Measurements from ENCODE around the gene RPS5. TPM values are rescaled to one million over a fixed set of nuclear protein-coding genes. Genes with fewer than 3 reads are reported as not detected.
A peak's percentile ranks its signal among the peaks of the same experiment; 100 is the strongest.

RPS5 gene
- total and polyA plus RNA-seq, 9 of the 15 experiments (the other 6 are each of a cell fraction or from before 2014, with no cell fraction given), result 1,228 to 3,570 (median 2,484) TPM

DNA sequence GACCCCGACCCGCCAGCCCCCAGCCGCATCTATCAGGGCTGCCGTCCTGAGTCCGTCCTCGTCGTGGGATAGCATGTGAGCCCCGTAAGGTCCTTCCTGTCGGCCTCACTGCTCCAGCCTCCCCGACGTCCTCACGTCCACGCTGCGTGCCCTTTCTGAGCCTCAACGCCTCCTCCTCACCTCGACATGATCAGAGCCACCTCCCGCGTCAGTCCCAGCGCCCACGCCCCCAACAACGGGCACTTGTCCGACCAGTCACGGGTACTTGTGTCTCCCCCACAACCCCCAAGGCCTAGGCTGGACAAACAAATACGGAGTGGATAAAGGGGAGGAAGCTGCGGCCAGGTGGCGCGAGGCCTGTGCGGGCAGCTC lies 25.2 kb upstream of the RPS5 start:
- peak; percentile 64 to 69 (median 66) for DNase-seq (ENCODE audit: extremely low read depth in 1 of 4, low spot score in 3 of 4)
- TF ChIP-seq, protein P1, sequence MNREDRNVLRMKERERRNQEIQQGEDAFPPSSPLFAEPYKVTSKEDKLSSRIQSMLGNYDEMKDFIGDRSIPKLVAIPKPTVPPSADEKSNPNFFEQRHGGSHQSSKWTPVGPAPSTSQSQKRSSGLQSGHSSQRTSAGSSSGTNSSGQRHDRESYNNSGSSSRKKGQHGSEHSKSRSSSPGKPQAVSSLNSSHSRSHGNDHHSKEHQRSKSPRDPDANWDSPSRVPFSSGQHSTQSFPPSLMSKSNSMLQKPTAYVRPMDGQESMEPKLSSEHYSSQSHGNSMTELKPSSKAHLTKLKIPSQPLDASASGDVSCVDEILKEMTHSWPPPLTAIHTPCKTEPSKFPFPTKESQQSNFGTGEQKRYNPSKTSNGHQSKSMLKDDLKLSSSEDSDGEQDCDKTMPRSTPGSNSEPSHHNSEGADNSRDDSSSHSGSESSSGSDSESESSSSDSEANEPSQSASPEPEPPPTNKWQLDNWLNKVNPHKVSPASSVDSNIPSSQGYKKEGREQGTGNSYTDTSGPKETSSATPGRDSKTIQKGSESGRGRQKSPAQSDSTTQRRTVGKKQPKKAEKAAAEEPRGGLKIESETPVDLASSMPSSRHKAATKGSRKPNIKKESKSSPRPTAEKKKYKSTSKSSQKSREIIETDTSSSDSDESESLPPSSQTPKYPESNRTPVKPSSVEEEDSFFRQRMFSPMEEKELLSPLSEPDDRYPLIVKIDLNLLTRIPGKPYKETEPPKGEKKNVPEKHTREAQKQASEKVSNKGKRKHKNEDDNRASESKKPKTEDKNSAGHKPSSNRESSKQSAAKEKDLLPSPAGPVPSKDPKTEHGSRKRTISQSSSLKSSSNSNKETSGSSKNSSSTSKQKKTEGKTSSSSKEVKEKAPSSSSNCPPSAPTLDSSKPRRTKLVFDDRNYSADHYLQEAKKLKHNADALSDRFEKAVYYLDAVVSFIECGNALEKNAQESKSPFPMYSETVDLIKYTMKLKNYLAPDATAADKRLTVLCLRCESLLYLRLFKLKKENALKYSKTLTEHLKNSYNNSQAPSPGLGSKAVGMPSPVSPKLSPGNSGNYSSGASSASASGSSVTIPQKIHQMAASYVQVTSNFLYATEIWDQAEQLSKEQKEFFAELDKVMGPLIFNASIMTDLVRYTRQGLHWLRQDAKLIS (CRISPR knock-in tag; IDR thresholded peaks at IDR 0.05), result peak; percentile 92; the same call in 1 of the 2 replicates
- TF ChIP-seq RBBP5 (IDR thresholded peaks at IDR 0.05; ENCODE audit: borderline replicate concordance, insufficient read depth, low read length, poor library complexity, severe bottlenecking), result no peak
- TF ChIP-seq, protein P2, sequence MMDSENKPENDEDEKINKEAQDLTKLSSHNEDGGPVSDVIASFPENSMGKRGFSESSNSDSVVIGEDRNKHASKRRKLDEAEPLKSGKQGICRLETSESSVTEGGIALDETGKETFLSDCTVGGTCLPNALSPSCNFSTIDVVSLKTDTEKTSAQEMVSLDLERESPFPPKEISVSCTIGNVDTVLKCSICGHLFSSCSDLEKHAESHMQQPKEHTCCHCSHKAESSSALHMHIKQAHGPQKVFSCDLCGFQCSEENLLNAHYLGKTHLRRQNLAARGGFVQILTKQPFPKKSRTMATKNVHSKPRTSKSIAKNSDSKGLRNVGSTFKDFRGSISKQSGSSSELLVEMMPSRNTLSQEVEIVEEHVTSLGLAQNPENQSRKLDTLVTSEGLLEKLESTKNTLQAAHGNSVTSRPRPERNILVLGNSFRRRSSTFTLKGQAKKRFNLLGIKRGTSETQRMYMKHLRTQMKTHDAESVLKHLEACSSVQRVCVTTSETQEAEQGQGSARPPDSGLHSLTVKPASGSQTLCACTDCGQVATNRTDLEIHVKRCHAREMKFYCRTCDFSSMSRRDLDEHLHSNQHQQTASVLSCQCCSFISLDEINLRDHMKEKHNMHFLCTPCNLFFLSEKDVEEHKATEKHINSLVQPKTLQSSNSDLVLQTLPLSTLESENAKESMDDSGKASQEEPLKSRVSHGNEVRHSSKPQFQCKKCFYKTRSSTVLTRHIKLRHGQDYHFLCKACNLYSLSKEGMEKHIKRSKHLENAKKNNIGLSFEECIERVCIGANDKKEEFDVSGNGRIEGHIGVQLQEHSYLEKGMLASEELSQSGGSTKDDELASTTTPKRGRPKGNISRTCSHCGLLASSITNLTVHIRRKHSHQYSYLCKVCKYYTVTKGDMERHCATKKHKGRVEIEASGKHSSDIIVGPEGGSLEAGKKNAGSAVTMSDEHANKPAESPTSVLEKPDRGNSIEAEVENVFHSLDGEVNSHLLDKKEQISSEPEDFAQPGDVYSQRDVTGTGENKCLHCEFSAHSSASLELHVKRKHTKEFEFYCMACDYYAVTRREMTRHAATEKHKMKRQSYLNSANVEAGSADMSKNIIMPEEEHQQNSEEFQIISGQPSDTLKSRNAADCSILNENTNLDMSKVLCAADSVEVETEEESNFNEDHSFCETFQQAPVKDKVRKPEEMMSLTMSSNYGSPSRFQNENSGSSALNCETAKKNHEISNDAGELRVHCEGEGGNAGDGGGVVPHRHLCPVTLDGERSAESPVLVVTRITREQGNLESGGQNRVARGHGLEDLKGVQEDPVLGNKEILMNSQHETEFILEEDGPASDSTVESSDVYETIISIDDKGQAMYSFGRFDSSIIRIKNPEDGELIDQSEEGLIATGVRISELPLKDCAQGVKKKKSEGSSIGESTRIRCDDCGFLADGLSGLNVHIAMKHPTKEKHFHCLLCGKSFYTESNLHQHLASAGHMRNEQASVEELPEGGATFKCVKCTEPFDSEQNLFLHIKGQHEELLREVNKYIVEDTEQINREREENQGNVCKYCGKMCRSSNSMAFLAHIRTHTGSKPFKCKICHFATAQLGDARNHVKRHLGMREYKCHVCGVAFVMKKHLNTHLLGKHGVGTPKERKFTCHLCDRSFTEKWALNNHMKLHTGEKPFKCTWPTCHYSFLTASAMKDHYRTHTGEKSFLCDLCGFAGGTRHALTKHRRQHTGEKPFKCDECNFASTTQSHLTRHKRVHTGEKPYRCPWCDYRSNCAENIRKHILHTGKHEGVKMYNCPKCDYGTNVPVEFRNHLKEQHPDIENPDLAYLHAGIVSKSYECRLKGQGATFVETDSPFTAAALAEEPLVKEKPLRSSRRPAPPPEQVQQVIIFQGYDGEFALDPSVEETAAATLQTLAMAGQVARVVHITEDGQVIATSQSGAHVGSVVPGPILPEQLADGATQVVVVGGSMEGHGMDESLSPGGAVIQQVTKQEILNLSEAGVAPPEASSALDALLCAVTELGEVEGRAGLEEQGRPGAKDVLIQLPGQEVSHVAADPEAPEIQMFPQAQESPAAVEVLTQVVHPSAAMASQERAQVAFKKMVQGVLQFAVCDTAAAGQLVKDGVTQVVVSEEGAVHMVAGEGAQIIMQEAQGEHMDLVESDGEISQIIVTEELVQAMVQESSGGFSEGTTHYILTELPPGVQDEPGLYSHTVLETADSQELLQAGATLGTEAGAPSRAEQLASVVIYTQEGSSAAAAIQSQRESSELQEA (IDR thresholded peaks at IDR 0.05; ENCODE audit: low read depth), result peak; percentile 47; the same call in 1 of the 2 replicates
- TF ChIP-seq, protein P3, sequence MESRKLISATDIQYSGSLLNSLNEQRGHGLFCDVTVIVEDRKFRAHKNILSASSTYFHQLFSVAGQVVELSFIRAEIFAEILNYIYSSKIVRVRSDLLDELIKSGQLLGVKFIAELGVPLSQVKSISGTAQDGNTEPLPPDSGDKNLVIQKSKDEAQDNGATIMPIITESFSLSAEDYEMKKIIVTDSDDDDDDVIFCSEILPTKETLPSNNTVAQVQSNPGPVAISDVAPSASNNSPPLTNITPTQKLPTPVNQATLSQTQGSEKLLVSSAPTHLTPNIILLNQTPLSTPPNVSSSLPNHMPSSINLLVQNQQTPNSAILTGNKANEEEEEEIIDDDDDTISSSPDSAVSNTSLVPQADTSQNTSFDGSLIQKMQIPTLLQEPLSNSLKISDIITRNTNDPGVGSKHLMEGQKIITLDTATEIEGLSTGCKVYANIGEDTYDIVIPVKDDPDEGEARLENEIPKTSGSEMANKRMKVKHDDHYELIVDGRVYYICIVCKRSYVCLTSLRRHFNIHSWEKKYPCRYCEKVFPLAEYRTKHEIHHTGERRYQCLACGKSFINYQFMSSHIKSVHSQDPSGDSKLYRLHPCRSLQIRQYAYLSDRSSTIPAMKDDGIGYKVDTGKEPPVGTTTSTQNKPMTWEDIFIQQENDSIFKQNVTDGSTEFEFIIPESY (CRISPR knock-in tag; IDR thresholded peaks at IDR 0.05), result no peak

More for the DNA sequence above, 25.2 kb upstream of the RPS5 start:
- peak overlapping the region; percentile 65 for H3K4me3 ChIP-seq
- H3K36me3 ChIP-seq (ENCODE audit: control insufficient read depth, insufficient read depth, low read length), result no peaks in the 10 kb centered on the region
- peak overlapping the region; percentile 97 to 99 for H3K9ac ChIP-seq (ENCODE audit: insufficient read depth in 1 of 2, low read depth in 2 of 2, low read length in 2 of 2)
- H2AFZ ChIP-seq (ENCODE audit: low read depth, low read length), result peak overlapping the region; percentile 92
- H3K9me3 ChIP-seq (replicated peaks; ENCODE audit: control insufficient read depth, insufficient read depth, low read depth, low read length), result no peaks in the 10 kb centered on the region
- peaks cover 7% of the 10 kb centered on the region; the same call in 1 of the 3 replicates for H3K79me2 ChIP-seq (ENCODE audit: control insufficient read depth, insufficient read depth, low read length)
- no peaks in the 10 kb centered on the region for H3K9me1 ChIP-seq (ENCODE audit: control insufficient read depth, insufficient read depth, low read length)
- intact Hi-C loops (cut with micrococcal nuclease), result loop anchor here (2.0 kb wide), 2 partner anchors 19 to 57 kb away; partner anchors contain the start of genes ERVK3-1 and ZNF837
- H3K4me1 ChIP-seq (replicated peaks in 1 of 2; ENCODE audit: control insufficient read depth in 2 of 2, insufficient read depth in 2 of 2, low read length in 2 of 2), result peaks cover 7 to 41% of the 10 kb centered on the region in 2 experiments; a peak in 3 of 5 replicates
- peak overlapping the region; percentile 97 for H3K27ac ChIP-seq (ENCODE audit: extremely low read depth, low read depth, low read length)
- in situ Hi-C loops (cut with MboI), result no loop called here
- CTCF ChIA-PET (ENCODE audit: low intra/inter-chr PET ratio), result no interaction called here
- no peaks in the 10 kb centered on the region for H3K27me3 ChIP-seq (ENCODE audit: control insufficient read depth in 2 of 2, insufficient read depth in 2 of 2, low read length in 2 of 2)
- peak overlapping the region; percentile 97 for H3K4me2 ChIP-seq (ENCODE audit: insufficient read depth, low read length)
- WGBS (ENCODE audit: insufficient coverage, low coverage, missing lambda C conversion rate), result 8% methylated on average over 26 of the region's 28 CpGs
- peak; percentile 60 for ATAC-seq
- H4K20me1 ChIP-seq (replicated peaks; ENCODE audit: control insufficient read depth, insufficient read depth, low read length), result no peaks in the 10 kb centered on the region
- FAIRE-seq, result no peak
- POLR2A ChIA-PET, result interaction anchor here (0.7 to 1.9 kb wide), 11 partner anchors 9 to 133 kb away, joined by 3 to 20 read pairs (median 5); partner anchors contain the start of genes RPS5, ZNF544 and ZSCAN22
- no TSS peak for BruUV-seq (replicated peaks)
